GM21526 (cell line): ENCODE data around the gene AUTS2.

Experiments
- ATAC-seq: cut with Tn5 transposase; IDR thresholded peaks from one replicate; pipeline ENCODE4 v1.9.1; 2021; ENCODE audit warnings: moderate library complexity; ENCODE audit not compliant: unreplicated experiment, low FRiP score

AUTS2 gene

GRCh38 chr7:70208236-70209063 is 610.2 kb downstream of the AUTS2 start:
- no peak for ATAC-seq

DNA sequence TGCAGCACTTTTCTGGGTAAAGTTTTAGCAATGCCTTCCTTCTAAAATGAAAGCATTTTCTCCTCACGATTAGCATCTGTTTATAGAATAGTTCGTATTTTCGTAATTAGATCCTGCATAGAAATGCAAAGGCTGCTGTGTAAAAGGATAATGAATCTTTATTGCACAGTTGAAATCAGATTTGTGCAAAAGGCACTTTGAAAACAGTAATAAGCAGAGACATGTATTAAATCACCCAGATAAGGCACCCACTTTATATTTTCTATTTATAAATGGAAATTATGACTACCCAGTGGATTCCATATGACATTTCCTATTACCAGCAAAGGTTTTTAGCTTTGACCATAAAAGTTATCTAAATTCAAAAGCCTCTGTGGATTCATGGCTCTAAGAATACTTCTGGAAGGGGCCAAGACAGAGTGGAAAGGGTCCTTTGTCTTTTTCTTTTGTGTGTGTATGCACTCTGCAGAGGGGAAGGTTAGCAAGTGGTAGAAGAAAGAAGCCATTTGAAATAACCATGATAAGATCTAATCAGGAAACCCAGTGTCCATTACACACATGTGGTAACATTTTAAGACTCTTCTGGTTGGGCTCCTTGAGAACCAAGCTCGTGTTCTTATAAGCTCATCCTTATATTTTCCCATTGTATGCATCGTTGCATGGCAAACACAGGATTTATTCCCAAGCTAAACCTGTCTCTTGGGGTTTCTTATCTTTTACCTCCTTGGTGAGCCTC is 612.1 kb downstream of the AUTS2 start:
- ATAC-seq, result no peak

GRCh38 chr7:70210936-70211310 is 612.6 kb downstream of the AUTS2 start:
- no peak for ATAC-seq

GRCh38 chr7:70212281-70212680 is 614.0 kb downstream of the AUTS2 start:
- ATAC-seq, result no peak

DNA sequence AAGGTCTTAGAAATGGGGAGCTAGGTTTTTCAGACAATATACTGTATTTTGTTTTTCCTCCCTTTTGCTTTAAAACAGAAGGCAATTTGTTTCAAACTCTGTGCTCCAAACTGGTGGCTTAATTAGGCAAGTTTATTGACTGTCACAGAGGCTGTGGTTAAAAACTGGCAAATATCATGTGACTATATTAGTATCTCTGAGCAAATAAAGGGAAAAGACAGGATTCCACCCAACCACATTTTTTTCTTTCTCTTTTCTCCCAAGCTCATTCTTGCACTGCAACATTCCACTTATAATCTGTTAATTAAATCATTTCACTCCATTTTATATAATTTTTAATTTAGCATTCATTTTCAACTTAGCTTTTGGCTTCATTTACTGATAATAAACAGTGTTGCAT is 615.8 kb downstream of the AUTS2 start:
- no peak for ATAC-seq

GRCh38 chr7:70215491-70215890 is 617.2 kb downstream of the AUTS2 start:
- ATAC-seq, result no peak

- no peak for ATAC-seq
Measured at GRCh38 chr7:70217571-70217970, 619.3 kb downstream of the AUTS2 start.

DNA sequence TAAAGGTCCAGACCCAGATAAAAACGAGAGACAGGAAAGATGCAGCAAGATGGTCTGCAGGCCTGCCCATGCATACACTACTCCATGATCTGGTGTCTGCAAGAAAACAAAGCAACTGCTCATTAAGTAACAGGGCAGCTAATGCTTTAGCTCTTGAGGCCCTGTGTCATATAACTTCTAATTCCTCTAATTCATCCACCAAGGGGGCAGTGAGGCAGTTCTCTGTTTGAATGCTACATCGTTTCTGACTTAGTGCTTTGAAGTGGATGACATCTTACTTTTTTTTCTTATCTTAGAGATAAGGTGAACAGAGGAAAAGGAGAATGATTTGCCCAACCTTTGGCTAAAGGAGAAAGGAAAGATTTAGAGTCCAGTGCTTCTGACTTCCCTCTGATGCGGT is 619.7 kb downstream of the AUTS2 start:
- no peak for ATAC-seq

GRCh38 chr7:70219061-70219460 is 620.8 kb downstream of the AUTS2 start:
- no peak for ATAC-seq

- ATAC-seq, result no peak
Measured at GRCh38 chr7:70229242-70229641, 631.0 kb downstream of the AUTS2 start.

DNA sequence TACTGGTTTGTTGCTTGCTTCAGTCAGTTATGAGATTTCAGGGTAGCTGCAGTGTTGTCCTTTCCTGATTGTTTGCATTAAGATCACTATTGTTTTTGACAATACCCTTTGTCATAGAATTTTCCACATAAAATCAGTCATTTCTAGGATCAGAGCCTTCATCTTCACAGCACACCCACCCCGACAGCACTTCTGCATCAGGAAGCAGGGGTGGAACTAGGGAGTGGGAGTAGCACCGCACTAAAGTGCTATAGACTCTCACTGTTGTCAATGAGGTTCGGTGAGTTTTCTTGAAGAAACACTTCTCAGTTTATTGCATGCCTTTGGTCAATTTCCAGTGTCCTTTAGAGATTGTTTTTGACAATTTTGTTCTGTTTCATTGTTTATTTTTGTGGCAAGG is 632.5 kb downstream of the AUTS2 start:
- ATAC-seq, result no peak

GRCh38 chr7:70233776-70234175 is 635.5 kb downstream of the AUTS2 start:
- ATAC-seq, result no peak

- no peak for ATAC-seq
Measured at GRCh38 chr7:70237256-70237655, 639.0 kb downstream of the AUTS2 start.

- ATAC-seq, result peak; percentile 99
Measured at GRCh38 chr7:70237831-70238575, 639.7 kb downstream of the AUTS2 start.

DNA sequence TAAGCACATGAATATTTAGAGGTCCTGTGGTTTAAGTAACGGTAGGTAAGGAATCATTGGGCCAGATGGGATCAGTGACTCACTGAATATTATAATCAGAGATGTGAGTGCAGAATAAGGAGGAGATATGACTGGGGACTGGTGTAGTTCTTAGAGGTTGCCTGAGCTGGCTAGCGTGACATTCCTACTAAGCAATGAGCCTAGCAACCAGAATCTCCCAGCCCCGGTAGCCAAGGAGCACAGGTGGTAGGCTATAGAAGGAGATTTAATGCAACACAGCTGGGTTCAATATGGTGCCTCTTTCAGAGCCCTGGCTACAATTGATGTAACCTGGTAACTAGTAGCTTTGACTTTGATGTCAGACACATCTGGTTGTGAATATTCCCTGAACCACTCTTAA is 641.6 kb downstream of the AUTS2 start:
- ATAC-seq, result no peak

DNA sequence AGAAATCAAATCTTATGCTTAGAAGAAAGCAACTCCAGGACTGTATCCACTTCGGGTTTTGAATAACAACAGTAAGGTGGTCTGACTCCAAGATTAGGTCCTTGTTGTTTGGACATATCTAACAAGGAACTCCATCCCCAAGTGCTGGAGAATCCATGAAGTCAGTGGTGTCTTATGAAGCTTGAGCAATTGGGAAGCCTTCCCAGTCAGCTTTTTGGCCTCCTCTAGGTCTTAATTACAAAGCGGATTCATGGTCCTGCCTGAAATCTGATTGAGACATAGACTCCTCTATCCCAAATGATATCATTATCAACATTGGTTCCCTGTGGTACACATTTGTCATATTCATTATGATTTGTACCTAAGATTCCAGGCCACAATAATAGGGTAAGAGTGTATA is 642.6 kb downstream of the AUTS2 start:
- no peak for ATAC-seq

GRCh38 chr7:70241536-70242175 is 643.4 kb downstream of the AUTS2 start:
- no peak for ATAC-seq

- no peak for ATAC-seq
Measured at GRCh38 chr7:70242826-70243225, 644.6 kb downstream of the AUTS2 start.

DNA sequence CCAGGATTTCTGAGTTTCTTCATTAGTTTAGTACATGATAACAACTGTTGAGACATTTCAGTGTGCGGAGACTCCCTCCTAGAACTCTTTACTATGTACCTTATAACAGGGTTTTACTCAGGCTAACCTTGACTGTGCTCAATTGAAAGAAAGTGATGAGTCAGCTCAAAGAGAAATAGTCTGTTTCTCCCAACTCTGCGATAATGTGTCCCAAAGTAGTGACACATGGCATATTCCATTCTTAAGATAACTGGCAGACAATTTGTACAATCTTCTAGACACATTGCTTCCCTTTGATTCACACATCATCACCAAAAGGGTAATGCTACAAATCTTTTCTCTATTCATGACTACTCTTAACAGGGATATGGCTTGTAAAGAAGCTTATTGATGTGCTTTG is 645.2 kb downstream of the AUTS2 start:
- no peak for ATAC-seq

DNA sequence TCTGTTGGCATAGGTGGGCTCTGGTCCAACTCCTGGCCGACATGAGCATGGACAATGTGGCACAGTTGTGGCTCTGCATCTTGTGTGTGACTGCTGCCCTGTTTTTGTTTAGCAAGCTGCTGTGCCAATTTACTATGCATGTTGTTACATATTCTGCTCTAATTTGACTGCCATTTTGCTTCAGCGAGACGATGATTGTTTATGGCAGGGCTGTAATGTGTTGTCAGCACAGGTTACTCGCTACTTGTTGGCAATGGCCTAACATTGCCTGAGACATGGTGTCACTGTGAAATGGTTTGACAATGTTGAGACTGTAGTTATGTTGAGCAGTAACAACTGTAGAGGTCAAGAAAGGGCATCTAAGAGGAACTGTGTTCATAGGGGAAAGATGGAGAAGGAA is 659.6 kb downstream of the AUTS2 start:
- ATAC-seq, result no peak

DNA sequence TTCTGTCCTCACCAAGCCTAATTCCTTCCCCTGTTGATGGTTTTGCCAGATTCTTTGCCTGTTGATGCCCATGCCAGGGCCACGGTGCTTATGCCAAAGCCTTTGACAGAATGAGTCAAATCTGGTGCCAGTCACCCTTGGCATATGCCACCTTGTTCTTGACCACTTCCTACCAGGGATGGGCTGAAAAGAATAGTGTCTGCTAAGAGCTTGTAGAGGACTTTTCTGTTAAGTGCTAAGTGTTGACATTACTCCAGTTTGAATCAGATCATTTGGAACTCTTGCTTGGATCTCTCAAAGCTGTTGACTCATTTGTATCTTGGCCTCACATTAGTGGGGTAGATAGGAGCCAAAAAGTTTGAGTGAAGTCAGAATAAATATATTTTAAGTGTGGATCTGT is 661.2 kb downstream of the AUTS2 start:
- ATAC-seq, result no peak
